WTC11 (cell line): ENCODE results near the gene MRPS34. TPM values are rescaled to one million over a fixed set of nuclear protein-coding genes. Genes with fewer than 3 reads are reported as not detected.

Experiments
- ATAC-seq: fragments of 200-7000 bp; cut with Tn5 transposase; 2 replicates; pipeline ENCODE4 v1.10.0; 2021; ENCODE audit warnings: mild to moderate bottlenecking, moderate library complexity
- CTCF ChIA-PET: fragments of 300-600 bp; sonication (Branson Sonifier 250); formaldehyde crosslinking; loops from one replicate; lab custom pipeline; 2021; ENCODE audit warnings: antibody characterized with exemption; lab: Charles Lee
- POLR2A ChIA-PET: fragments of 350-600 bp; sonication (Branson Sonifier 250); formaldehyde crosslinking; loops from one replicate; lab custom pipeline; 2021; ENCODE audit warnings: antibody characterized with exemption; lab: Charles Lee
- DNase-seq: peaks from one replicate; pipeline ENCODE4 v3.0.0; 2021; ENCODE audit warnings: low spot score
- H3K27ac Mint-ChIP-seq: 2 replicates; pipeline ENCODE4 v1.8.0; 2021; ENCODE audit warnings: mixed read lengths
- H3K27me3 Mint-ChIP-seq: 2 replicates; pipeline ENCODE4 v1.8.0; 2021; ENCODE audit warnings: low read depth, mild to moderate bottlenecking, moderate library complexity, mixed read lengths
- H3K36me3 Mint-ChIP-seq: 2 replicates; pipeline ENCODE4 v1.8.0; 2021; ENCODE audit warnings: mixed read lengths
- H3K4me1 Mint-ChIP-seq: 2 replicates; pipeline ENCODE4 v1.8.0; 2022; ENCODE audit warnings: mixed read lengths
- H3K4me3 Mint-ChIP-seq: 2 replicates; pipeline ENCODE4 v1.8.0; 2021; ENCODE audit warnings: mild to moderate bottlenecking, moderate library complexity, mixed read lengths
- H3K9me3 Mint-ChIP-seq: 2 replicates; pipeline ENCODE4 v1.8.0; 2021; ENCODE audit warnings: mixed read lengths
- AR ChIP-seq: fragments of 250-450 bp; sonication (Bioruptor Pico); IDR thresholded peaks from 2 replicates; pipeline ENCODE4 v1.9.0; 2021; ENCODE audit warnings: mild to moderate bottlenecking
- ATF3 ChIP-seq: sonication (generic); formaldehyde crosslinking; conservative IDR thresholded peaks from 2 replicates; pipeline ENCODE4 v1.8.1; 2022; ENCODE audit warnings: mild to moderate bottlenecking, missing genetic modification reagents
- CREM ChIP-seq: sonication (generic); formaldehyde crosslinking; IDR thresholded peaks from 2 replicates; pipeline ENCODE4 v1.8.1; 2022; ENCODE audit warnings: mild to moderate bottlenecking, missing genetic modification reagents, moderate library complexity
- E2F1 ChIP-seq: sonication (generic); formaldehyde crosslinking; IDR thresholded peaks from 2 replicates; pipeline ENCODE4 v1.8.0; 2022; ENCODE audit warnings: mild to moderate bottlenecking, missing genetic modification reagents
- ESRRA ChIP-seq: sonication (generic); formaldehyde crosslinking; IDR thresholded peaks from 2 replicates; pipeline ENCODE4 v1.8.1; 2022; ENCODE audit warnings: mild to moderate bottlenecking, missing genetic modification reagents, borderline replicate concordance
- FOXK1 ChIP-seq: sonication (generic); formaldehyde crosslinking; IDR thresholded peaks from 2 replicates; pipeline ENCODE4 v1.8.0; 2022; ENCODE audit warnings: mild to moderate bottlenecking, moderate library complexity, missing genetic modification reagents
- FOXP4 ChIP-seq: sonication (generic); formaldehyde crosslinking; IDR thresholded peaks from 2 replicates; pipeline ENCODE4 v1.8.0; 2022; ENCODE audit warnings: mild to moderate bottlenecking, missing genetic modification reagents
- IRF1 ChIP-seq: sonication (generic); formaldehyde crosslinking; IDR thresholded peaks from 2 replicates; pipeline ENCODE4 v1.8.0; 2023; ENCODE audit warnings: missing genetic modification reagents
- IRF2 ChIP-seq: sonication (generic); formaldehyde crosslinking; IDR thresholded peaks from 2 replicates; pipeline ENCODE4 v1.8.0; 2022; ENCODE audit warnings: low read depth, missing genetic modification reagents, borderline replicate concordance
- NFATC4 ChIP-seq: fragments of 250-450 bp; sonication (Bioruptor Pico); IDR thresholded peaks from 2 replicates; pipeline ENCODE4 v1.9.0; 2021; ENCODE audit warnings: mild to moderate bottlenecking
- RELA ChIP-seq: sonication (generic); formaldehyde crosslinking; IDR thresholded peaks from 2 replicates; pipeline ENCODE4 v1.8.1; 2022; ENCODE audit warnings: missing genetic modification reagents, mild to moderate bottlenecking, borderline replicate concordance
- RORB ChIP-seq: fragments of 250-450 bp; sonication (Bioruptor Pico); IDR thresholded peaks from 2 replicates; pipeline ENCODE4 v1.9.0; 2021; ENCODE audit warnings: mild to moderate bottlenecking
- TP53 ChIP-seq: sonication (generic); formaldehyde crosslinking; IDR thresholded peaks from 2 replicates; pipeline ENCODE4 v1.8.1; 2023; ENCODE audit warnings: mild to moderate bottlenecking, missing genetic modification reagents
- ZNF138 ChIP-seq: sonication (generic); formaldehyde crosslinking; conservative IDR thresholded peaks from 2 replicates; pipeline ENCODE4 v1.8.1; 2022; ENCODE audit warnings: mild to moderate bottlenecking, moderate library complexity, missing genetic modification reagents
- ZNF232 ChIP-seq: sonication (generic); formaldehyde crosslinking; IDR thresholded peaks from 2 replicates; pipeline ENCODE4 v1.8.0; 2022; ENCODE audit warnings: mild to moderate bottlenecking, missing genetic modification reagents
- ZNF281 ChIP-seq: sonication (generic); formaldehyde crosslinking; IDR thresholded peaks from 2 replicates; pipeline ENCODE4 v1.8.0; 2023; ENCODE audit warnings: mild to moderate bottlenecking, missing genetic modification reagents
- total RNA-seq: library from RNA; stranded (reverse); gene quantifications from 3 replicates; pipeline ENCODE4 v1.2.3, GENCODE V29; 2021

Gene MRPS34
- total RNA-seq, 1 experiment from 2014 or later: 258 TPM

- TF ChIP-seq IRF2 (CRISPR knock-in tag) (no peak), AR (no peak), FOXK1 (CRISPR knock-in tag) (no peak), ZNF232 (CRISPR knock-in tag) (no peak)
Measured at GRCh38 chr16:1818204-1818872, 45.4 kb upstream of the MRPS34 start (continued).

GRCh38 chr16:1817716-1818115, 44.8 kb upstream of the MRPS34 start:
- Mint-ChIP-seq H3K4me3 (no peak overlapping the region), H3K27ac (no peak overlapping the region), H3K36me3 (peaks cover 6% of the 10 kb centered on the region), H3K27me3 (no peaks in the 10 kb centered on the region), H3K9me3 (no peaks in the 10 kb centered on the region), H3K4me1 (no peaks in the 10 kb centered on the region)
- ATAC-seq: no peak
- ChIA-PET CTCF (no interaction called here), POLR2A (no interaction called here)
- DNase-seq: no peak
- TF ChIP-seq ZNF281 (CRISPR knock-in tag) (no peak), NFATC4 (CRISPR knock-in tag) (no peak), RELA (CRISPR knock-in tag) (no peak), TP53 (CRISPR knock-in tag) (no peak), ESRRA (no peak), FOXP4 (CRISPR knock-in tag) (no peak), E2F1 (CRISPR knock-in tag) (no peak), ZNF138 (CRISPR knock-in tag) (no peak), ATF3 (CRISPR knock-in tag) (no peak), RORB (CRISPR knock-in tag) (no peak), CREM (CRISPR knock-in tag) (no peak), IRF1 (no peak)
